Mesothelial cell of epicardium (in vitro differentiated cells): ENCODE measurements around the gene HRH2. TPM values are rescaled to one million over a fixed set of nuclear protein-coding genes. Genes with fewer than 3 reads are reported as not detected.

Experiments used
- DNase-seq, 2 experiments: peaks; one replicate each; pipeline ENCODE4 v3.0.0; 2021; ENCODE audit warnings: low spot score in 2 of 2; ENCODE audit not compliant: unreplicated experiment in 2 of 2
- H3K27ac Mint-ChIP-seq: 2 replicates; pipeline ENCODE4 v1.8.0; 2021; ENCODE audit warnings: mixed read lengths
- H3K27me3 Mint-ChIP-seq: 2 replicates; pipeline ENCODE4 v1.8.0; 2021; ENCODE audit warnings: low read depth, mixed read lengths
- H3K36me3 Mint-ChIP-seq: 2 replicates; pipeline ENCODE4 v1.8.0; 2021; ENCODE audit warnings: mixed read lengths
- H3K4me1 Mint-ChIP-seq: 2 replicates; pipeline ENCODE4 v1.8.0; 2021; ENCODE audit warnings: mixed read lengths
- H3K4me3 Mint-ChIP-seq: 2 replicates; pipeline ENCODE4 v1.8.0; 2021; ENCODE audit warnings: mild to moderate bottlenecking, moderate library complexity, mixed read lengths
- H3K9me3 Mint-ChIP-seq: 2 replicates; pipeline ENCODE4 v1.8.0; 2021; ENCODE audit warnings: mixed read lengths
- total RNA-seq: library from RNA; stranded (reverse); gene quantifications from 3 replicates; pipeline ENCODE4 v1.2.1, GENCODE V29; 2021
- TF ChIP-seq, protein P1 (sequence below): fragments of 200-600 bp; sonication (generic); IDR thresholded peaks from one replicate; pipeline ENCODE4 v1.5.0; 2021; ENCODE audit warnings: antibody characterized with exemption; ENCODE audit not compliant: unreplicated experiment

Gene HRH2
- total RNA-seq, 1 donor from 2014 or later = 2.6 TPM

DNA sequence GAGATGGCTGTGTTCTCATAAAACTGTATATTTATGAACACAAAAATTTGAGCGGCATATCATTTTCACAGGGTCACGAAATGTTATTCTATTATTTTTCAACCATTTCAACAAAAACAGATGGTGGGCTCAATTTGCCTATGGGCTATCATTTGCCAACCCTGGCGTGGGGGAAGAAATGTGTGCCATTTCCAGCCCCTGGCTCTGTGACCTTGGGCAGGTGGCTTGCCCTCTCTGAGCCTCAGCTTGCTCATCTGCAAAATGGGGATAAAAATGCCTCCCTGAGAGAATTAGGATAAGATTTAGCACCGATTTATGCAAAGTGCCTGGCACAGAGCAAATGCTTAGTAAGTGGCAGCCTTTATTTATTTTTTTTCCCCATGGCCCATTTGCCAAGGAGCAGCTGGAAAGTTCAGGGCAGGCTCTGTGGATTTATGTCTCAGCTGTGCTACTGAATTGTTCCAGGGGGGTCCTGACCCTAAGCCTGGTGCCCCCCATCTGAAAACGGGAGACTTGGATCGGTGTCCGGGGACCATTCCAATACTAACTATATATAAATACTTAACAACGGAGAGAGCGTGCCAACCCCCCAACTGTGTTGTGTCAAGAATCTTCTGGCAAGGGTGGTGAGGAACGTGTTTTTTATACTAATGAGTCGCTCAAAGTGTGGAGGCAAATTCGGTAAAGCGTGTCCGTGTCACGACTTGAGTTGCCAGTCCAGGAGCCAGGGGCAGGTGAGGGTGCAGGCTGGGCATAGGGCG is 34.5 kb downstream of the HRH2 start:
- DNase-seq = no peak
- TF ChIP-seq, protein P1, sequence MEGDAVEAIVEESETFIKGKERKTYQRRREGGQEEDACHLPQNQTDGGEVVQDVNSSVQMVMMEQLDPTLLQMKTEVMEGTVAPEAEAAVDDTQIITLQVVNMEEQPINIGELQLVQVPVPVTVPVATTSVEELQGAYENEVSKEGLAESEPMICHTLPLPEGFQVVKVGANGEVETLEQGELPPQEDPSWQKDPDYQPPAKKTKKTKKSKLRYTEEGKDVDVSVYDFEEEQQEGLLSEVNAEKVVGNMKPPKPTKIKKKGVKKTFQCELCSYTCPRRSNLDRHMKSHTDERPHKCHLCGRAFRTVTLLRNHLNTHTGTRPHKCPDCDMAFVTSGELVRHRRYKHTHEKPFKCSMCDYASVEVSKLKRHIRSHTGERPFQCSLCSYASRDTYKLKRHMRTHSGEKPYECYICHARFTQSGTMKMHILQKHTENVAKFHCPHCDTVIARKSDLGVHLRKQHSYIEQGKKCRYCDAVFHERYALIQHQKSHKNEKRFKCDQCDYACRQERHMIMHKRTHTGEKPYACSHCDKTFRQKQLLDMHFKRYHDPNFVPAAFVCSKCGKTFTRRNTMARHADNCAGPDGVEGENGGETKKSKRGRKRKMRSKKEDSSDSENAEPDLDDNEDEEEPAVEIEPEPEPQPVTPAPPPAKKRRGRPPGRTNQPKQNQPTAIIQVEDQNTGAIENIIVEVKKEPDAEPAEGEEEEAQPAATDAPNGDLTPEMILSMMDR = no peak

DNA sequence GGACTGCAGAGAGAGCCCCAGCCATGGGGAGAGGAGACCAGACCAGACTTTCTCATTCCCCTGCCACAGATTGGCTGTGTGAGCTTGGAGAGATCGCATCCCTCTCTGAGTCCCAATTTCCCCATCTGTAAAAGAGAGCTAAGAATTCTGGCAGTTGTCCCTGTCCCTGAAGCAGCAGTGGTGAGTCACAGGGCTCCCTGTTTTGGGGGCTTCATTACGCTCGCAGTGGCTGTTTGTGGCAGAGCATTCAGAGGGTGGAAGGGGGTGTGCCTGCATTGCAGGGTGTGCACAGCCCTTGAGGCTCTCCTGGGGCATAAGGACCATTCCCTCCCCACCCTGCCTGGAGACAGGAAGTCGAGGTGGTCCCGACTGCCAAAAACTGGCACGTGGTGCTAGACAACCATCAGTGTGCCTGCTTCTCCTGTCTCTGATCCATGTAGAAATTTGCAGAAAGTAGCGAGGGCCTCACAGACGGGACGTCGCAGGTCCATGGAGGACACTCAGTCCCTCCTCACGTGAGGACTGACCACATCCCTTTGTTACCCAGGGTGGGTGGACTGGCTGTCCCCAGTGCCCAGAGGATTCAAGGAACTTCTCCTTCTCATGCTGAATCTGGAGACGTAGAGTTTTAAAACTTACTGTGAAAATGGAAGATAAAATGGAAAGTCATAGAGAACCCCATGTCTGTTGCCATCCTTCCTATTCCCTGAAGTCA is 35.3 kb downstream of the HRH2 start:
- no peak overlapping the region for H3K27ac Mint-ChIP-seq
- H3K4me1 Mint-ChIP-seq = peaks cover 22% of the 10 kb centered on the region
- no peaks in the 10 kb centered on the region for H3K9me3 Mint-ChIP-seq
- TF ChIP-seq, protein P1 = no peak
- no peaks in the 10 kb centered on the region for H3K36me3 Mint-ChIP-seq
- no peak overlapping the region for H3K4me3 Mint-ChIP-seq
- H3K27me3 Mint-ChIP-seq = peaks cover 6% of the 10 kb centered on the region
- no peak for DNase-seq

More for the DNA sequence above, 34.5 kb downstream of the HRH2 start:
- Mint-ChIP-seq H3K27ac (no peak overlapping the region), H3K9me3 (no peaks in the 10 kb centered on the region), H3K4me3 (no peak overlapping the region), H3K4me1 (peaks cover 16% of the 10 kb centered on the region), H3K36me3 (no peaks in the 10 kb centered on the region), H3K27me3 (peaks cover 8% of the 10 kb centered on the region)

DNA sequence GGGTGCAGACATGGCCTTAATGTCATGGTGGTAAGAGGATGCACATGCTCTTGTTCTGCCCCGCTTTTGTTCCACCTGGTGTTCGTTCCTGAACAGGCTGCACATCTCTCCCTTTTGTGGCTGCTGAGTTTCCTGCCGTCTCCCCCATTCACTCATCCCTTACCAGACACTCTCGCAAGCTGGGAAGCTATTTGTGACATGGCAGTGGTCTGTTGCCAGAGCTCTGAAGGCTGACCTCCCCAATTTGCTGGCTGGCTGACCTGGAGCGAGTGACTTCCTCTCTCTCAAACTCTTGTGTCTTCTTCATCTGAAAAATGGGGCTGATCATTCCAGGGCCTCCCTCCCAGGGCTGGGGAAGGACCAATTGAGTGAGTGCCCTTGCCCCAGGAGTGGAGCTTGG is 35.9 kb downstream of the HRH2 start:
- no peak overlapping the region for H3K4me3 Mint-ChIP-seq
- no peak for DNase-seq
- TF ChIP-seq, protein P1 = no peak
- H3K27me3 Mint-ChIP-seq = peaks cover 4% of the 10 kb centered on the region
- no peaks in the 10 kb centered on the region for H3K9me3 Mint-ChIP-seq
- no peak overlapping the region for H3K27ac Mint-ChIP-seq
- no peaks in the 10 kb centered on the region for H3K36me3 Mint-ChIP-seq
- peaks cover 24% of the 10 kb centered on the region for H3K4me1 Mint-ChIP-seq

DNA sequence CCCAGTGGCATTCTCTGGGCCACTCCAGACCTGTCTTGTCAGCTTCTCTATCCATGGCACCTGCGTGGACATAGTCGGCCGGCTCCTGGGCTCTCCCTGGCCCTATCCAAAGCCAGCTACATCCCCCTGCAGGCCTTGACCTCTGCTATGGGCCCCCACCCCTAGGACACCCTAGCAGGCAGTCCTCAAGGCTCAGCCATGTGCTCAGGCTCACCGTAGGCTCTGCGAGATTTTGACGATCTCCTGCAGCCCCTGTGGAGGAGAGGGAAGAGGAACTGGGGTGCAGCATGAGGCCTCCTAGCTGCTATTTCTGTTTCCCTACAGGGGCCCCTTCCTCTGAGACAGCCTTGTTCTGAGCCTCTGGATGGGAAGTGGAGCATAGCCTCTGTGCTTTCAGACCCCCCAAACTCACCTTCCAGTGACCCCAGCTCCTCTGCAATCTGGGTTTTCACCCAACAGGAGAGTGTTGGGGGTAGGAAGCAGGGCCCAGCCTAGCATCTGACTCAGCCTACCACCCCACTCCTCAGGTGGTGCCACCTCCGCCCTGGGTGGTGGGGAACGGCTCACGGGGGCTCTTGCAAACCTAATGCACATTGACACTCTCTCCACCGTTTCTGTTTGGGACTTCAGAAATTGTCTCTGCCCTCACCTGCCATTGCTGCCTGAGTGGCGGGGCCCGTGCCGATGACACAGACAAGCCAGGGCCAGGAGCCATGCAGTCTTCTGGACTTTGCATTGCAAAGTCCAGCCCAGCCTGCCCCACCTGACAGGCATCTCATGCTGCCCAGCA is 36.7 kb downstream of the HRH2 start:
- TF ChIP-seq, protein P1 = no peak
- no peaks in the 10 kb centered on the region for H3K27me3 Mint-ChIP-seq
- peaks cover 24% of the 10 kb centered on the region for H3K4me1 Mint-ChIP-seq
- H3K4me3 Mint-ChIP-seq = no peak overlapping the region
- no peaks in the 10 kb centered on the region for H3K9me3 Mint-ChIP-seq
- no peak for DNase-seq
- no peak overlapping the region for H3K27ac Mint-ChIP-seq
- H3K36me3 Mint-ChIP-seq = no peaks in the 10 kb centered on the region

DNA sequence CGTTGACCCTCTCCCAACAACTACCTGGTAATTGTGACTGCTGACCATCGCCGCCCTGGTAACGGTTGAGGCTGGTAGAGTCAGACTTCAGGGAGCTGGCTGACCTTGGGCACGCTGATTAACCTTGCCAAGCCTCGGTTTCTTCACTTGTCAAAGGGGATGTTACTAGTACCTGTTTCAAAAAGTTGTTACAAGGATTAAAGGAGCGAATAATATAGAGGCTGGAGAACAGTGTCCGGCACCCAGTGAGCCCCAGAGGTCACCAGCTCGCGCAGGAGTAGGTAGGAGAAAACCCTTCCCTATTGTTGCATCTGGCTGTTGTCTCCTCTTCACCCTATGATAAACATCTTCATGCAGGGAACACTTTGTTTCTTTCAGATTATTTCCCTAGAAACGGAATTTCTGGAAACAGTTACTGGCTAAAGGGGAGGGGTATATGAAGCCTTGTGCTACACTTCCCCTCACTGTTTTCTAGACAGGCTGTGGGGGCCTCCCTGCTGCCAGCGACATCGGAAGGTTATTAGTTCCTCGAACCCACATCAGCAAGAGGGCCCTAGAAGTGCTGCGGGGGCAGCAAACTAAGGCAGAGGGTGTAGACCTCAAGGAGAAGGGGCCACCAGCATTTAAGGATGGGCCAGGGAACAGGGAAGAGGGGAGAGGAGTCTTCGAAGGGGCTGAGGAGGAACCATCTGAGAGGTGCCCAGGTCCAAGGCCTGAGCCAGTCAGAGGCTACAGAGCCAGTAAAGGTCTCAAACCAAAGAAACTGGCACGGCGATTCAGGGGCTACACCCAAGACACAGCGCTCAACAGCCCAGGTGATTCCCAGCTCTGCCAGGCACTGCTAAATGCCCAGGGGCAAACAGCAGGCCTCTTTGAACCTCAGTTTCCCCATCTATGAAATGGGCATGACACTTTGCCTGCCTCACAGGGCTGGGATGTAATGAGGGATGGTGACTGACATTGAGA is 37.6 kb downstream of the HRH2 start:
- Mint-ChIP-seq H3K4me3 (no peak overlapping the region), H3K27me3 (no peaks in the 10 kb centered on the region), H3K27ac (peak overlapping the region; percentile 83), H3K4me1 (peaks cover 24% of the 10 kb centered on the region), H3K36me3 (no peaks in the 10 kb centered on the region), H3K9me3 (no peaks in the 10 kb centered on the region)
- no peak for DNase-seq
- TF ChIP-seq, protein P1 = no peak
